NB4 (cell line): Measurements from ENCODE around the gene PPHLN1.

Experiments used
- CTCF ChIP-seq: IDR thresholded peaks from one replicate; pipeline ENCODE4 v1.5.1; 2012; ENCODE audit warnings: low read depth, low read length
- POLR2A ChIP-seq: IDR thresholded peaks from 2 replicates; pipeline ENCODE4 v1.6.1; 2011; ENCODE audit warnings: mild to moderate bottlenecking; ENCODE audit not compliant: insufficient read length; ENCODE audit errors: extremely low read depth

- TF ChIP-seq POLR2A (no peak), CTCF (no peak)
Observed at GRCh38 chr12:42327227-42327590, 1.2 kb downstream of the PPHLN1 start.
